ENCODE data around the gene HOPX.

GRCh38 chr4:56677711-56678110 is 3.4 kb downstream of the HOPX start:
- TF ChIP-seq CTCF (IDR thresholded peaks at IDR 0.05; ENCODE audit: low read depth, low read length, poor library complexity, severe bottlenecking) (no peak), EZH2phosphoT487 (IDR thresholded peaks at IDR 0.05; ENCODE audit: borderline replicate concordance, low read length) (no peak)
